Trophoblast cell (in vitro differentiated cells and primary cell): Measurements from ENCODE around the gene TANK.
A peak's percentile ranks its signal among the peaks of the same experiment; 100 is the strongest.
"Not testable (repeated sequence)": the region's sequence is repeated elsewhere in the genome, so short reads cannot be mapped to it uniquely, and the experiment has no call there.

ENCODE experiments used
- DNase-seq, 2 donors: peaks; one replicate each; pipeline ENCODE4 v3.0.0-alpha.2; 2016
- H2AFZ ChIP-seq: 2 replicates; pipeline ENCODE4 v1.6.1; 2013; ENCODE audit warnings: low read length, moderate library complexity, mild to moderate bottlenecking; ENCODE audit not compliant: insufficient read depth, poor library complexity
- H2AK5ac ChIP-seq: 2 replicates; pipeline ENCODE4 v1.6.1; 2013; ENCODE audit warnings: mild to moderate bottlenecking, low read length
- H2BK120ac ChIP-seq: 2 replicates; pipeline ENCODE4 v1.6.1; 2013; ENCODE audit warnings: low read length, mild to moderate bottlenecking, moderate library complexity; ENCODE audit not compliant: insufficient read depth, poor library complexity
- H2BK12ac ChIP-seq: 2 replicates; pipeline ENCODE4 v1.6.1; 2013; ENCODE audit warnings: mild to moderate bottlenecking, low read length, moderate library complexity
- H2BK5ac ChIP-seq: 2 replicates; pipeline ENCODE4 v1.6.1; 2013; ENCODE audit warnings: low read length, low read depth, moderate library complexity, mild to moderate bottlenecking; ENCODE audit not compliant: poor library complexity
- H3K14ac ChIP-seq: 2 replicates; pipeline ENCODE4 v1.6.1; 2013; ENCODE audit warnings: mild to moderate bottlenecking, low read length
- H3K18ac ChIP-seq: 2 replicates; pipeline ENCODE4 v1.6.1; 2013; ENCODE audit warnings: mild to moderate bottlenecking, low read length
- H3K23ac ChIP-seq: 2 replicates; pipeline ENCODE4 v1.6.1; 2013; ENCODE audit warnings: low read length
- H3K27ac ChIP-seq: 2 replicates; pipeline ENCODE4 v1.5.1; 2013; ENCODE audit warnings: low read depth, mild to moderate bottlenecking, inconsistent platforms, low read length, moderate library complexity
- H3K27me3 ChIP-seq: 2 replicates; pipeline ENCODE4 v1.6.1; 2013; ENCODE audit warnings: inconsistent platforms, mild to moderate bottlenecking, low read length, moderate library complexity; ENCODE audit not compliant: insufficient read depth
- H3K36me3 ChIP-seq, 2 experiments: 1 replicate in 1 of 2; 2 replicates in 1 of 2; pipeline ENCODE4 v1.6.1; 2013; ENCODE audit warnings: low read length in 2 of 2, mild to moderate bottlenecking in 2 of 2, moderate library complexity in 1 of 2; ENCODE audit not compliant: insufficient read depth in 2 of 2, control insufficient read depth in 1 of 2
- H3K4ac ChIP-seq: 2 replicates; pipeline ENCODE4 v1.6.1; 2013; ENCODE audit warnings: low read depth, mild to moderate bottlenecking, low read length, moderate library complexity
- H3K4me1 ChIP-seq, 2 experiments: 1 replicate in 1 of 2; 2 replicates in 1 of 2; pipeline ENCODE4 v1.6.1; 2013; ENCODE audit warnings: low read length in 2 of 2, mild to moderate bottlenecking in 2 of 2, moderate library complexity in 1 of 2; ENCODE audit not compliant: insufficient read depth in 2 of 2, control insufficient read depth in 1 of 2
- H3K4me2 ChIP-seq: 2 replicates; pipeline ENCODE4 v1.6.1; 2013; ENCODE audit warnings: inconsistent platforms, mild to moderate bottlenecking, low read length, moderate library complexity
- H3K4me3 ChIP-seq: 2 replicates; pipeline ENCODE4 v1.5.1; 2013; ENCODE audit warnings: mild to moderate bottlenecking, low read depth, low read length, inconsistent platforms
- H3K79me1 ChIP-seq: one replicate; pipeline ENCODE4 v1.6.1; 2013; ENCODE audit warnings: low read length
- H3K79me2 ChIP-seq: 2 replicates; pipeline ENCODE4 v1.6.1; 2013; ENCODE audit warnings: low read length, mild to moderate bottlenecking; ENCODE audit not compliant: control insufficient read depth, insufficient read depth, poor library complexity
- H3K9ac ChIP-seq: 2 replicates; pipeline ENCODE4 v1.6.1; 2013; ENCODE audit warnings: mild to moderate bottlenecking, low read length
- H3K9me3 ChIP-seq: 2 replicates; pipeline ENCODE4 v1.6.1; 2013; ENCODE audit warnings: low read depth, mild to moderate bottlenecking, control low read depth, inconsistent platforms, low read length; ENCODE audit not compliant: insufficient read depth
- H4K12ac ChIP-seq: 2 replicates; pipeline ENCODE4 v1.6.1; 2013; ENCODE audit warnings: low read depth, mild to moderate bottlenecking, low read length, moderate library complexity
- H4K8ac ChIP-seq: 2 replicates; pipeline ENCODE4 v1.6.1; 2013; ENCODE audit warnings: low read depth, mild to moderate bottlenecking, low read length, moderate library complexity
- H4K91ac ChIP-seq: one replicate; pipeline ENCODE4 v1.6.1; 2013; ENCODE audit warnings: low read depth, mild to moderate bottlenecking, low read length, moderate library complexity
- WGBS: extraction: QIAGEN DNeasy Blood & Tissue Kit; methylation state at CpG from one replicate; pipeline ENCODE4 v1.1.7; 2013; ENCODE audit warnings: missing lambda C conversion rate; ENCODE audit not compliant: insufficient read length, insufficient coverage; ENCODE audit errors: extremely low coverage; 5-methylcytosine and 5-hydroxymethylcytosine counted together

Gene TANK

GRCh38 chr2:161243312-161243711 lies 83.1 kb downstream of the TANK start:
- DNase-seq, result no peak
- H2BK120ac ChIP-seq, result no peak overlapping the region
- peaks cover 12% of the 10 kb centered on the region for H3K79me1 ChIP-seq
- H2AK5ac ChIP-seq, result no peak overlapping the region
- H3K27me3 ChIP-seq, result no peaks in the 10 kb centered on the region
- WGBS, result no CpG with 5 or more reads among the region's 3 CpGs
- no peak overlapping the region for H3K4ac ChIP-seq
- no peak overlapping the region for H3K27ac ChIP-seq
- H3K4me1 ChIP-seq, result peaks cover 0 to 6% of the 10 kb centered on the region in 2 experiments
- H2BK12ac ChIP-seq, result no peak overlapping the region
- no peak overlapping the region for H3K4me3 ChIP-seq
- H4K8ac ChIP-seq, result no peak overlapping the region
- no peak overlapping the region for H2AFZ ChIP-seq
- H2BK5ac ChIP-seq, result no peak overlapping the region
- no peak overlapping the region for H3K18ac ChIP-seq
- no peak overlapping the region for H3K4me2 ChIP-seq
- H3K23ac ChIP-seq, result no peak overlapping the region
- H3K9me3 ChIP-seq, result no peaks in the 10 kb centered on the region
- peaks cover 2% of the 10 kb centered on the region for H3K79me2 ChIP-seq
- no peak overlapping the region for H3K14ac ChIP-seq
- H3K36me3 ChIP-seq, result no peaks in the 10 kb centered on the region
- no peak overlapping the region for H4K91ac ChIP-seq
- no peak overlapping the region for H4K12ac ChIP-seq
- no peak overlapping the region for H3K9ac ChIP-seq

GRCh38 chr2:161243905-161244304 lies 83.7 kb downstream of the TANK start:
- Histone ChIP-seq H3K4me2 (peak overlapping the region; percentile 52), H3K18ac (no peak overlapping the region), H4K91ac (no peak overlapping the region), H4K8ac (peak overlapping the region; percentile 32), H3K79me1 (peaks cover 7% of the 10 kb centered on the region), H2BK5ac (no peak overlapping the region), H3K36me3 (no peaks in the 10 kb centered on the region), H3K9me3 (no peaks in the 10 kb centered on the region), H3K23ac (no peak overlapping the region), H3K9ac (no peak overlapping the region), H3K4me1 (peaks cover 0 to 6% of the 10 kb centered on the region in 2 experiments), H4K12ac (no peak overlapping the region), H2AK5ac (no peak overlapping the region), H3K4me3 (no peak overlapping the region), H3K27me3 (no peaks in the 10 kb centered on the region), H2BK12ac (no peak overlapping the region), H2BK120ac (no peak overlapping the region), H3K27ac (no peak overlapping the region), H3K4ac (no peak overlapping the region), H3K79me2 (peaks cover 1% of the 10 kb centered on the region), H3K14ac (no peak overlapping the region), H2AFZ (no peak overlapping the region)
- WGBS, result no CpG with 5 or more reads among the region's 5 CpGs
- peak in 1 of 2 donors; percentile 2 for DNase-seq

- Histone ChIP-seq H3K18ac (peak overlapping the region; percentile 92), H3K4me2 (peak overlapping the region; percentile 61), H3K4me3 (peak overlapping the region; percentile 76), H4K12ac (peak overlapping the region; percentile 97), H2AFZ (peak overlapping the region; percentile 96), H3K27ac (peak overlapping the region; percentile 74), H4K91ac (peak overlapping the region; percentile 70), H2BK5ac (peak overlapping the region; percentile 72), H3K9ac (peak overlapping the region; percentile 88), H2BK120ac (peak overlapping the region; percentile 46), H4K8ac (peak overlapping the region; percentile 88), H3K14ac (peak overlapping the region; percentile 87)
- not testable (repeated sequence) for H3K79me1 ChIP-seq, H3K4ac ChIP-seq, H3K9me3 ChIP-seq, H3K23ac ChIP-seq, H2BK12ac ChIP-seq, H2AK5ac ChIP-seq, H3K4me1 ChIP-seq, H3K79me2 ChIP-seq, H3K36me3 ChIP-seq, H3K27me3 ChIP-seq
- DNase-seq, result peak; percentile 68 to 83
- WGBS, result no CpG with 5 or more reads among the region's 53 CpGs
Observed at GRCh38 chr2:161244387-161245260, 84.4 kb downstream of the TANK start.

- Histone ChIP-seq H3K79me2 (no peaks in the 10 kb centered on the region), H3K27me3 (no peaks in the 10 kb centered on the region), H2BK12ac (no peak overlapping the region), H4K91ac (peak overlapping the region; percentile 70), H3K18ac (no peak overlapping the region), H4K8ac (no peak overlapping the region), H3K9ac (no peak overlapping the region), H3K36me3 (no peaks in the 10 kb centered on the region), H3K14ac (no peak overlapping the region), H3K27ac (no peak overlapping the region), H2BK120ac (no peak overlapping the region), H3K4me3 (no peak overlapping the region), H3K4me1 (peaks cover 0 to 2% of the 10 kb centered on the region in 2 experiments), H3K79me1 (peaks cover 3% of the 10 kb centered on the region), H3K4me2 (peak overlapping the region; percentile 61), H3K23ac (no peak overlapping the region), H4K12ac (no peak overlapping the region), H2BK5ac (no peak overlapping the region), H3K9me3 (no peaks in the 10 kb centered on the region), H2AFZ (no peak overlapping the region), H3K4ac (no peak overlapping the region), H2AK5ac (no peak overlapping the region)
- DNase-seq, result peak in 1 of 2 donors; percentile 14
- no CpG with 5 or more reads among the region's 5 CpGs for WGBS
Observed at GRCh38 chr2:161245261-161245553, 85.0 kb downstream of the TANK start.
